NCI-H2107 treated with DMSO at 0.1 percent for 48 hours (cell line): ENCODE data around the gene OR56A4.
"Not testable (repeated sequence)": the region's sequence is repeated elsewhere in the genome, so short reads cannot be mapped to it uniquely, and the experiment has no call there.

Source experiments
- DNase-seq: peaks from one replicate; lab custom pipeline; 2025; ENCODE audit not compliant: unreplicated experiment; lab: John Stamatoyannopoulos, UW

OR56A4 gene

GRCh38 chr11:5960704-5961320 lies 45.9 kb downstream of the OR56A4 start:
- not testable (repeated sequence) for DNase-seq

- no peak for DNase-seq
Observed at GRCh38 chr11:5955586-5955985, 51.2 kb downstream of the OR56A4 start.
